IPS DF 19.7 (cell line): ENCODE results near the gene SLC9A3.
"Not testable (repeated sequence)": the region's sequence is repeated elsewhere in the genome, so short reads cannot be mapped to it uniquely, and the experiment has no call there.

Experiments
- DNase-seq: peaks from one replicate; pipeline ENCODE4 v3.0.0-alpha.2; 2013; ENCODE audit warnings: low read depth, low spot score

The SLC9A3 gene

DNA sequence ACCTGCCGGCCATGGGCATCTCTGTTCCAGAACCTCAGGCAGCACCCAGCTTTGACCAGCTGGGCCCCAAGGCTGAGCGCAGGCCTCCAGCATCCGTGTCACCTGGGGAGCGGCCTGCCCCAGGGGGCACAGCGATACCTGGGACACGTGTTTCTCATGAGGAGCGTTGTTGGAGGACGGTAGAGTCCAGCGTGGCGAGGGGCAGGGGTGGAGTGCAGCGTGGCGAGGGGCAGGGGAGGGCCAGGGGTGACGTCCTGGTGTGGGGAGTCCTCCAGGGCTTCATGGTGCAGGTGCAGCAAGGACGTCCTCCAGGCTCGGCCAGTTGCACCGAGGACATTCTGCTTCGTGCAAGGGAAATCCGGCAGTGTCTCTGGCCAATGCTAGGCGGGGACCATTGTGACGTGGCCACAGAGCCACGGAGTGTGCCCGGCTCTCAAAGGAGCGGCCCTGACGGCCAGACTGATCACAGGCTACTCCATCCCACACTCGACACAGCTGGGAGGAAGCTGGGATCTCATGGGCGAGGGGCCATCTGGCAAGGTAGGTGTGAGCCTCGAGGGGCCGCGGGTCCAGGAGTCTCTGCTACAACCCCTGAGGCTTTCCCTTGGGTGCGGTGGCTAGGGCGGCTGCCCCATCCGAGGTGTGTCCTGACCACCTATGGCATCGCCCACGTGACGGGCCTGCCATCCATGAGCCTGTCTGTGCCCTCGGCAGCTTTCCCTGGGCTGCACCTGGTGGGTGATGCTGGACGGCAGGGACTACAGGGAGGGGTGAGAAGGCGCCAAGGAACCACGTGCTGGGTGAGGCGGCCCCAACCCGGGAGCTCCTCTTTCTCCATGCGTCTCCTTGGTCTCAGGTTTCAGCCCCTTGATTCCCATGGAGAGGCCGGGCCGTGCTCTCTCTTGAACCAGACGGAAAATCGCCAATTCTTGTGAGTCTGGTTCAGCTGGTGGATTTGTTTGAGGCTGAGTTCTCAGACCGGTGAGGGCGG is 33.8 kb downstream of the SLC9A3 start:
- DNase-seq = no peak

DNA sequence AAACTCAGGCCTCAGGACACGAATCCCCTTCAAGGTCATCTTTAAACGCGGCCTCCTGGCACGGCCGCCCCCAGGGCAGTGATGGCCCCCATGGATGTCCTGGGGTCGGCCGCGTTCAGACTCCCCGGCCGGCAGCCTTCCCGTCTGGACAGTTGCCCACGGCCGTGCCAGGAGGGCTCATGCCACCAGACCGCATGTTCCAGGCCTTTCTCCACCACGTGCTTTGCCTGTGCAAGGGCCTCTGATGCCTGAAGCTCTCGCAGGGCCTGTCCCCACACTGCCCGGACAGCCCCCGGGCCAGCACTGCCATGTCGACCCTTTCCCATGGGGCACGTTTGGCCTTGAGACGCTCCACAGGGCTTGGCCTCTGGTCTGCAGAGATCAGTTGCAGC is 34.6 kb downstream of the SLC9A3 start:
- no peak for DNase-seq

DNA sequence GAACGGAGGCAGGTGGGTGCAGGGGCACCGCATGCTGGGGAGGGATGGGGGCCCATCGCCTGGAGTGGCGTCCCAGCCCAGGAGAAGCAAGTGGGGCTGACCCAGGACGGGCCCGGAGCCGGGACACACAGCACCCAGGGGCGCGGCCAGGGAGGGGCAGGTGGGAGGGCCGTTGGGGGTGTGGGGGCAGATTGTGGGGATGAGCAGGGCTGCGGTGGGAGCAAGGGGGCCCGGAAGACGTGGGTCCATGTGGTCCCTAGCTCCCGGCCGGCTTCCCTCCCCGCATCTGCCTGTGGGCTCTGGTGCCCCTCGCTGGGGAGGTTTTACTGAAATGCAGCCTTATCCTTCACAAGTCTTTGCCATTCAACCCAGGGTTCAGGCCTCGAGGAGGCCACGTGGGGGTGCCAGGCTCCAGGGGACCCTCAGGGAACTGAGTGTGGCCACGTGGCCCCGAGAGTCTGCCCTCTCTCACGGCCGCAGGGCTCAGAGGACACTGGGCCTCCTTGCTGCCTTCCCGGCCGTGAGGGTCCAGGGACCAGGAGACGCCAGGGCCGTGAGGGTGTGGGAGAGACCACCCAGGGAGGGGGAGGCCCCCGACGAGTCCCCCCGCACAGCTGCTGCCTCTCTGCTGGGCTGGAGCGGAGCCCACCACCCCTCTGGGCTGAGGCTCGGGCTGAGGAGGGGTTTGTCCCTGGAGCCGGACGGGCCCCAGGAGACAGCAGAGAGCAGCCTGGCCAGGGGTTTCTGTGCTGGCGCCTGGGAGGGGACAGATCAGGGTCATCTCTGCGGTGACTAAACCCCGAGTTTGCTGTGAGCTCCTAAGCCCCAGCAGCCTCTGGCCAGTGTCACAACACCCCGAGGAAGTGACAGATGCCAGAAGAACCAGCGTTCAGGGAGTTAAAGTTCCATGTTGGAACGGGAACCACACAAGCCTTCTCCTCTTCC is 35.2 kb downstream of the SLC9A3 start:
- no peak for DNase-seq

DNA sequence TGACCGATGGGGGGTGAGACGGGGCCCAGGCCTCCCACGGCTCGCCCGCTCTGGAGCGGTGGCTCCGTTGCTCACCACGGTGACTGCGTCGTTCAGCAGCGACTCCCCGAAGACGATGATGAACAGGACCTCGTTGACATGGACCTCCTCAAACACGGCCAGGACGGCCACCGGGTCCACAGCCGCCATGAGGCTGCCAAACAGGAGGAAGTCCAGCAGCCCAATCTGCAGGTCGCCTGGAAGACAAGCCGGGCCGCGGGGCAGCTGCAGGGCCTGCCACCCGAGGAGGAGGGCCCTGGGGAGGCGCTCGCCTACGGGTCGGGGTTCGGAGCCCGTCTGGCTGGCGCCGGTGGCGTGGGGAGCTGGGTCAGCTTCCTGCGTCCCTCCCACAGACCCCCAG is 36.0 kb downstream of the SLC9A3 start:
- DNase-seq = no peak

DNA sequence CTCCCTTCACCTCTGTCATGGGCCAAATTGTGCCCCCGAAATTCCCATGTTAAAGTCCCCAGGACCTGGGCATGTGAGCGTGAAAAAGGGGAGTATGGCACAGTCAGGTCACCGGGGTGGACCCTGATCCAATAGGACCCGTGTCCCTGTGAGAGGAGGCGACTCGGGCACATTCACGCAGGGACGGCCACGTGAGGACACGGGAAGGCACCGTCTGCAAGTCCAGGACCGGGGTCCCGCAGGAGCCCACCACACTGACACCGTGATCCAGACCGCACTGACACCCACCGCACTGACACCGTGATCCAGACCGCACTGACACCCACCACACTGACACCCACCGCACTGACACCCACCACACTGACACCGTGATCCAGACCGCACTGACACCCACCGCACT is 37.7 kb downstream of the SLC9A3 start:
- not testable (repeated sequence) for DNase-seq

DNA sequence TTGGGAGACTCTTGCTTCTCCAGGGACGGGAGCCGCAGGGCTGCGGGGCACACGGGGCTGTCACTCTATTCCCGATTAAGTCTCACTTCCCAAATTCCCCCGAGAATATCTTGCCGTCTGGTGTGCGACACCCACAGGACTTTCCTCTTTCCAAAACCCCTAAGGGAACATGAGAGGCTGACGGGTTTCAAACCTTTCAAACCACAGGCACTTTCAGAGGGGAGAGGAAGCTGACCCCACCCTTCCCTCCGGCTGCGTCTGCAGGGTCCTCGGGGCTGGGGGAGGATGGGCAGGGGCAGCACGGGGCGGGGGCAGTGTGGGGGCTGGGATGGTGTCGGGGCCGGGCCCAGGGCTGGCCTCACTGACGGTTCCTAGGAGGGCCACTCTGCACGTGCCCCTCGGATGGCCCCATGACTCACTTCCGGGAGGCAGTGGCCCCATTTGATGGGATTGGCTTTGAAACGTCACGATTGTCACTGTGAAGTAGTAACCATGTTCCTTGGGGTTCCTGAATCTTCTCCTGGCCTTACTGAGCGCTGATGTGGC is 38.2 kb downstream of the SLC9A3 start:
- DNase-seq = no peak

DNA sequence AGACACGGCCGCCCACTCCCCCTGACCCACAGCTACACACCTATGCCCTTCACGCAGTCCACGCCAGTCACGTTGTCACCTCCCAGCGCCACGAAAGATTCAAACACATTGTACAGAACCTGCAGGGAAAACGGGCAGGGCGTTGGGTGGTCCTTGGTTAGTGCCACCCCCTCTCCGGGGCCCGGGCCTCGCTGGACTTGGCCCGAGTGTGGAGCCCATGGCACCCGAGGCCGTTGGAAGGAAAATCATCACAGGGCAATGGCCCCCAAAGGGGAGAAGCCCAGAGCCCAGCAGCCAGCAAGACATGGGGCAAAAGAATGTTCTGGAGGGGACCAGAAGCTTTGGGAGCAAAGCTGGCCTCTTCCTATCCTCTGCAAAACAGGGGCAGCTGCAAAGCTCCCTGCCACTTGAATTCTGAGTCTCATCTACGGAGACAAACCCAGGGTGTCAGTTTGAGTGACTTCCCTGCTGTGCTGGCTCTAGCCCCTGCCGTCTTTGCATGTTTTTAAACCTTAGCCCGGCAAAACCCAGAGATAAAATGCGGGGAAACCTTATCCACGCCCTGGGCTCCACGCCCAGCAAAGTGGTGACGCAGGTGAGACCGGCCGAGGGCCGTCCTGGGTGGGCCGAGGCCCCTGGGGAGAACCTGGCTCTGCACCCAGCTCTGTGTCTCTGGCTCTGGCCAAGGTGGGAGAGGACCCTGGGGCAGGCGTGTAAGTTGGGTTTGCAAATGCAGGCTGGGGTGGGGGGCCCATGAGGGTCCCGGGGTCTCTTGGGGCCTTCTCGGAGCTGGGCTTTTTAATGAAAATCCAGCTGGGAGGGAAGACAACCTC is 38.9 kb downstream of the SLC9A3 start:
- no peak for DNase-seq

DNA sequence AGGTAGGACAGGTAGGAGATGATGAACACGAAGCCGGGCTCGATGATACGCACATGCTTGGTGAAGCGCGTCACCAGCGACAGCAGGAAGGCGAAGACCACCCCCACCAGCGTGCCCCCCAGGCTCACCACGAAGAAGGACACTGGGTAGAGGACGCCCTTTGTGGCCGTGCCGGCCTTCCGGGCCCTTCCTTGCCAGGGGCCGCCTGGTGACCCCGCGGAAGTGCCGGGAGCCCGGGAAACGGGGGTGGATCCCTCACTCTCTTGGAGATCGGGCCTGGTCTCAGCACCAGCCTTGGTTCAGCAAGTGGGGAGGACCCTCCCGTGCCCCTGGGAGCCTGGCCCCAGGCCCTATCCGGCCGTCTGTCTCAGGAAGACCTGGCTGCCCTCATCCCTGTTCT is 39.7 kb downstream of the SLC9A3 start:
- DNase-seq = no peak

DNA sequence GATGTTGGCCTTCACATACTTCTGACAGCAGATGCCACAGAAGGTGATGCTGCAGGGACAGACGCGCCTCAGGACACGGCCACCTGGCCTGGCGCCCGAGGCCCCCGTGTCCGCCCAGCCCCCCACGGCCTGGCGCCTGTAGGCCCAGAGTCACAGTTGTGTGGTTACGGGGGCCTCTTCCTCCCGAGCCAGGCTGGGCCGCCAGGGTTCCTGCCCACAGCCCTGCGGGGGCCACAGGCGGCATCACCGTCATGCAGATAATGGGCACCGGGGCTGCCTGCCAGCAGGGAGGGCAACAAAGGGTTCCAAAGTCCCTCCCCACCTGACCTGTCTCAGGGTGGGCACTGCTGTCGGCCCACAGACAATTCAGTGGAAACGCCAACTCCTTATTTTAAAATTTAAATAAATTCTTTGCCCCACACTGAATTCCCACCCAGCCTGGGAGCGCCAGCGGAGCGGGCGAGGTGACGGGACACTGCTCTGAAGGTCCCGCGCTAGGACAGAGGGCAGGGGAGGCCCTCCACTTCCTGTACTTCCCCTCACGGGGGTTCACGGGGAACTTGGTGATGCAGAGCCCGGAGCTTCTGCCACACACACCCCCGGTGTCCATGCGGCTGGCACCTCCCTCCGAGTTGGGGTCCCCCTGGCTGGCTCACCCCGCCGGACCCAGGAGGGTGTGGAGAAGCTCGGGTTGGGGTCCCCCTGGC is 40.7 kb downstream of the SLC9A3 start:
- no peak for DNase-seq

DNA sequence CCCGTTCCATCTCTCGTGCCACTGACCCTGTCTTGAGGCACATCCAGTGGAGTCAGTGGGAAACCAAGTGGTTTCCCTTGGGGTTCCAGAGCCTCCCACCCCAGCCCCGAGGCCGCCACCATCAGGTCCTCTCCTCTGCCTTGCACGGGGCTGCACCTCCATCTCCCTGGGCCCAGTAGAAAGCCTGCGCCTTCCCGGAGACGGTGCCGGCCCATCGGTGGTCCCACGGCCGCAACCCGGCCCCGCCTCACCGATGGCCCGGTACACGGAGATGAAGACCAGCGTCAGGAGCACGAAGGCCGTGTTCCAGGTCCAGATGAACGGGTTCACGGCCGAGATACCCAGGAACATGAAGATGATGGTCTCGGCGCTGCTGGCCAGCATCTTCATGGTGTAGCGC is 41.2 kb downstream of the SLC9A3 start:
- no peak for DNase-seq

DNA sequence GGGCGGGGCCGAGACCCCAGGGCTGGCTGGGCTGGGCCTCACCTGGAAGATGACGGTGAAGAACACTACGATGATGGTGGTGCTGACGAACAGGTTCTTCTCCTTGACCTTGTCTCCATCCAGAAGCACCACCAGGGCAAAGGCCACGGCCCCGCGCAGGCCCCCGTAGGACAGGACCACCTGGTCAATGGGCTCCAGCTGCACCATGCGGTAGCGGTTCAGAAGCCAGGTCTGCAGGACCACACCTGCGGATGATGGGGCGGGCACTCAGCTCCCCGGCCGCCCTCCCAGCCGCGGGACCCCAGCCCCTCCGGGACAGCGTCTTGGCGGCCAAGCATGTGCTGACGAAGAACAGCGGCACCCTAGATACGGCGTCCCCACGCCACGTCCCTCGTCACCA is 41.7 kb downstream of the SLC9A3 start:
- DNase-seq = no peak

DNA sequence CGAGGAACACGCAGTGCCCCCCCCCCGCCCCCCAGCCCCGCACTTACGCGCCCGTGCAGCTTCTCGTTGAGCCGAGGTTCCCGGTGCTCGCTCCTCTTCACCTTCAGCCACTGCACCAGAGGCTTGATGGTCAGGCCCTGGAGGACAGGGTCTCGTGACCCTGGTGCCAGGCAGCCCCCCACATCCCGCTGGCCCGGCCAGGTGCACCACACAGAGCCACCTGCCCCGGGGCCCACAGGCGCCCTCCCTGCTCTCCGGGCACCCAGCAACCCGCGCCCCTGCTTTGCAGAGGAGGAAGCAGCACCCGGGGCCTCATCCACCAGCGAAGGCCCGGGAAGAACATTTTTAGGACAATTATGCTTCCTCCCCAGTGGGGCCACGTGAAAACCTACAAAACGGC is 42.2 kb downstream of the SLC9A3 start:
- no peak for DNase-seq

DNA sequence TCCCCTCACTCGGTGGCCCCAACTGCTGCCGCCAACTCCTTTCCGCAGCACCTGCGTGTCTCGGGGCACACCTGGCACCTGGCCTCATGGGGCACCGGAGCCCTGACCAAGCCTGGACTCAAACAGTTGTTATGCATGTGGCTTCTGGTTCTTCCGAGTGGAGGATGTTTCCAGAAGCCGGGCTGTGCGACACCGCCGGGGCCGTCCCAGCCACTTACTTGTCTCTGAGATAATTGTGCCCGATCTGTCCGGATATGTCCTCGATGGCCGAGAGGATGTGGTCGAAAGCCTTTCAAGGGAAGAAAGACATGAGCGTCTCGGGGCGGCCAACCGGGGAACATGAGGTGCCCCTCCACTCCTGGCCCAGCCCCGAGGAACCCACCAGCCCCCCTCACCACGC is 42.9 kb downstream of the SLC9A3 start:
- no peak for DNase-seq

DNA sequence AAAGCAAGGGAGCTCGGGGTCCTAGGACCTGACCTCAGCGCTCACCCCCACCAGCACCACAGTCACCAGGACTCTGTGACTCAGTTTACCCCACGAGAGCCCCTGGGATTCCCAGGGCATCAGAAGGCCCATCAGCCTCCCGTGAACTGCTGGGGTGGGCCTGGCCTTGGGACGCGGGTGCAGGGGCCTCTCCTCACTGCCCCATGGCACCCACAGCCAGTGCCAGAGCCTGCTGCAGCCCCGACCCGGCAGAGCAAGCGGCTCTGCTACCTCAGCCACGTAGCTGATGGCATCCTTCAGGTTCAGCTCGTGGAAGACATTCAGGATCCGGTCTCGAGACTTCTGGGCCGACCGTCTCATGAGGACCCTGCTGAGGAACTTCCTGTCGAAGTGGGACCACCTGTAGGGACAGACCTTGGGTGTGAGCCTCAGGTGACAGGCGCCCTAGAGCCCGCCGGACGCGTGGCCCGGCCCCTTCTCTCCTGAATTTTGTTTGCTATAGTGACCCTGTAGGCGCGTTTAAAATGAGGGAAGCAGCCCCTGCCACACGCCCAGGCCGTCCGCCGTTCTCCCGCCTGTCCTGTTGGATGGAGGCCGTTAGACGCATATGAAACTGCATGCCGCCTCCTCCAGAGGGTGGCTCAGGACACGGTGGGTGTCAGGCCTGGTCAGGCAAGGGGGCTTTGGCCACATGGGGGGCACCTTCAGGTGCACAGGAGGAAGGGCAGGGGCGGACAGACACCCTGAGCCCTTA is 44.5 kb downstream of the SLC9A3 start:
- no peak for DNase-seq

DNA sequence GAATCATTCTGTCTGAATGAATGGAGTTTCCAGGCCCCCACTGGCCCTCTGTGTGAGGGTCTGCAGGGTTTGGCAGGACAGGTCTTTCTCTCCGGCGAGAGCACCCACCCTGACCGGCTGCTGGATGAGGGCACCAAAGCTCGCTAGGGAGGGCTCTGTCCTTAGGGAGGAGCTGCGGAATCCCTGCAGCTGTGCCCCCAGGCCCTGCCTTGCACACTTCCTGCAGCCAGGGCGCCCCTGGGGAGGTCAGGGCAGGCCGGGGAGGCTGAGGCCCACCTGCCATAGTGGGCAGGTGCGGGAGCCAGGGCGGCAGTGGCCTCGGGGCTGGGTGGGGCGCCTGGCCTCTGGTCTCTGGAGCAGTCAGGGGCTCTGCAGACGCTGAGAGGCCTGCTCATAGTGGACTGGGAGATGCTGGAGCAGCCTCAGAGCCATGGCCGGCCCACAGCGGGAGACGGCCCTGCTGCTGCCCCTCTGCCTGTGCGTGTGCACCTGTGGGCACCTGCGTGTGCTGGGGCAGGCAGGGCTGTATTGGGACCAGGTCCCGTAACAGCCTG is 45.2 kb downstream of the SLC9A3 start:
- no peak for DNase-seq

DNA sequence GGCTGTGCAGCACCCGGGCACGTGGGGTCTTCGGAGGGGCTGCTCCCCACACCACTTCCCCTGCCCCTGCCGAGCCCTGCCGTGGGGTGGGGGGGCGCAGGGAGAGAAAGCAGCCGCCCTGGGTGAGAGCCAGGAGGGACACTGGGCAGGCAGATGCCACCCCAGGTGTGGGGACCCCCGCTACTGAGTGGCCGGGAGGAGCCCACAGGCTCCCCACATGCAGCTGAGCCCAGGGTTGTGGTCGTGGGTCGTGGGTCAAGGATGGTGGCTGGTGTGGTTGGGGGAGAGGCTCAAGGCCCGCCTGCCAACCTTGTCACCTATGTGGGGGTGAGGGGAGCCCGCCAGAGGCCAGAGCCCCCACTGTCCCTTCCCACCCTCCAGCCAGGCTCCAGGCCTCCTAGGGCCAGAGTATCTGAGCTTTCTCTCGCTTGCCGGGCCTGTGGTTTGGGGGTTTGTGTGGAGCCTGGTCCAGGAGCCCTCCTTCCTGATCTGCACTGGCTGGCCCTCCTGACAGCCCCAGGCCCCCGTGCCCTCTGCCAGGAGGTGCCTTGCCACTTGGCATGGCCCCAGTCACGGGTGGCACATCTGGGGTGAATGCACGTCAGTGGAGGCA is 45.8 kb downstream of the SLC9A3 start:
- no peak for DNase-seq

DNA sequence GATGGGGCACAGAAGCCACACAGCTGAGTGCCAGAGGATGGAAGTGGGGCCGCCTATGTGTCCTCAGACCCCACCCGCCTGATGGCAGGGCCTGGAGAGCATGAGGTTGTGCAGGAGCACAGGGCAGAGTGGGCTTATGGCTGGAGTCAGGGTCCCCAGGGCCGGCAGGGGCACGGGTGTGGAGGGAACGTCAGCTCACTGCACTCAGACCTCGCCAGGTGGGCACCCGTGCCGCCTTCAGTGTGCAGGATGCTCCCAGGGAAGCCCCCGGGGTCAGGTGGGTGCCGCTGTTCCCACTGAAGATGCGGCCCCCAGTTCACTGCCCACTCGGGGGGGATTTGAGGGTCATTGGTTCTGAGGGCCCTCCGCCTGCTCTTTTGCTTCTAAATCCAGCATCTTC is 46.4 kb downstream of the SLC9A3 start:
- DNase-seq = no peak

DNA sequence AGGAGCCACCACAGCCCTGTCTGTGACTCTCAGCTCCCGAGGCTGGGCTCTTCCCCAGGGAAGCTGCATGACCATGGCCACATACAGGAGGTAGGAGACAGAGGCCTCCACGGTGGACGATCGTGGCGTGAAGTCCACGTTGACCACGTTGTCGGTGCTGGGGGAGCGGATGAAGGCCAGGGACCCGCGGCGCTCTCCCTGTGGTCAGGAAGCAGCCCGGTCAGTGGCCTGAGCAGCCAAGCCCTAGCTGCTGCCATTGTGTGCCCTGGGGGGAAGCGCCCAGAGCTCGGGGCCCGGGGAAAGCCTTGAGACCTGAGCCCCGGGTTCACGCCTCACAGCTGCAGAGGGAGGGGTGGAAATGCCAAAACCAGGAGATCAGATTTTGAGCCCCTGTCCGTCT is 47.0 kb downstream of the SLC9A3 start:
- no peak for DNase-seq

DNA sequence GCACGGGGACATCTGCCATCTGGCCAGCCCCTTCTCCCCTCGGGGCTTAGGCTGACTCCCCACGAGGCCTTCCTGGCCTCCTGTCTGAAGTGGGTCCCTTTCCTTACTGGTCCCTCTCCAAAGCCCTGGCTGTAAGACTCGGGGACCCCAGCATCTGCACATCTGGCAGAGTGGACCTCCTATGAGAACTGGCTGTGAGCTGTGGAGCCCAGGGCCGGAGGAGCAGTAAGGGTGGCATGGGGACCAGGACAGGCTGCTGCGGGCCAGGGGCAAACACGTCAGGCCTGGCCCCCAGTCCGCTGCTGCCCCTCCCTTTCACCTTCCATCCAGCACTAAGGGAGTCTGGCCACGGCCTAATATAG is 47.5 kb downstream of the SLC9A3 start:
- no peak for DNase-seq
